Left ventricle myocardium inferior (tissue), 1 donor: Measurements from ENCODE around the gene SPINT3. TPM values are rescaled to one million over a fixed set of nuclear protein-coding genes. Genes with fewer than 3 reads are reported as not detected.

Source experiments
- DNase-seq: peaks from one replicate; pipeline ENCODE4 v3.0.0-alpha.2; 2020
- H3K27ac ChIP-seq: fragments of 200-600 bp; replicated peaks from 2 replicates; pipeline ENCODE4 v1.8.0; 2021
- H3K27me3 ChIP-seq: fragments of 200-600 bp; 2 replicates; pipeline ENCODE4 v1.8.0; 2021; ENCODE audit warnings: low read depth
- H3K36me3 ChIP-seq: fragments of 200-600 bp; 2 replicates; pipeline ENCODE4 v1.8.0; 2021
- H3K4me1 ChIP-seq: fragments of 200-600 bp; 2 replicates; pipeline ENCODE4 v1.8.0; 2021
- H3K4me3 ChIP-seq: fragments of 200-600 bp; 2 replicates; pipeline ENCODE4 v1.8.0; 2021; ENCODE audit warnings: mild to moderate bottlenecking, moderate library complexity
- H3K9me3 ChIP-seq: fragments of 200-600 bp; replicated peaks from 2 replicates; pipeline ENCODE4 v1.8.0; 2021
- CTCF ChIP-seq: fragments of 200-600 bp; IDR thresholded peaks from 2 replicates; pipeline ENCODE4 v1.8.0; 2021; ENCODE audit warnings: antibody characterized with exemption, mild to moderate bottlenecking, borderline replicate concordance
- intact Hi-C: fragments of 100-400 bp; cut with micrococcal nuclease; formaldehyde crosslinking; loops from one replicate; pipeline ENCODE4 v1.11.0; 2022
- total RNA-seq: library from RNA; stranded (reverse); fragmentation: NEBNext Ultra II Directional; extraction: Animal tissue kit (Norgen Biotek cat#: 25700); gene quantifications from one replicate; pipeline ENCODE4 v1.2.1, GENCODE V29; 2021
- donor health status: DM: no; HTN: yes; CAD: no; lungs with severe emphysema.

Gene SPINT3
- total RNA-seq, 1 donor from 2014 or later: not detected

- Histone ChIP-seq H3K36me3 (no peaks in the 10 kb centered on the region), H3K4me1 (no peaks in the 10 kb centered on the region), H3K4me3 (no peak overlapping the region), H3K27ac (no peak overlapping the region), H3K9me3 (no peaks in the 10 kb centered on the region), H3K27me3 (peaks cover 50% of the 10 kb centered on the region)
- TF ChIP-seq CTCF: no peak
- DNase-seq: no peak
- intact Hi-C loops: no loop called here
These were observed 6.3 kb downstream of the SPINT3 start for GRCh38 chr20:45509091-45509490.

- H3K36me3 ChIP-seq: no peaks in the 10 kb centered on the region
- no peak for DNase-seq
- intact Hi-C loops: no loop called here
- no peak overlapping the region for H3K4me3 ChIP-seq
- no peaks in the 10 kb centered on the region for H3K4me1 ChIP-seq
- no peak for TF ChIP-seq CTCF
- H3K9me3 ChIP-seq: no peaks in the 10 kb centered on the region
- H3K27me3 ChIP-seq: peaks cover 46% of the 10 kb centered on the region
- H3K27ac ChIP-seq: no peak overlapping the region
These were observed 7.1 kb downstream of the SPINT3 start for GRCh38 chr20:45508068-45508886.

DNA sequence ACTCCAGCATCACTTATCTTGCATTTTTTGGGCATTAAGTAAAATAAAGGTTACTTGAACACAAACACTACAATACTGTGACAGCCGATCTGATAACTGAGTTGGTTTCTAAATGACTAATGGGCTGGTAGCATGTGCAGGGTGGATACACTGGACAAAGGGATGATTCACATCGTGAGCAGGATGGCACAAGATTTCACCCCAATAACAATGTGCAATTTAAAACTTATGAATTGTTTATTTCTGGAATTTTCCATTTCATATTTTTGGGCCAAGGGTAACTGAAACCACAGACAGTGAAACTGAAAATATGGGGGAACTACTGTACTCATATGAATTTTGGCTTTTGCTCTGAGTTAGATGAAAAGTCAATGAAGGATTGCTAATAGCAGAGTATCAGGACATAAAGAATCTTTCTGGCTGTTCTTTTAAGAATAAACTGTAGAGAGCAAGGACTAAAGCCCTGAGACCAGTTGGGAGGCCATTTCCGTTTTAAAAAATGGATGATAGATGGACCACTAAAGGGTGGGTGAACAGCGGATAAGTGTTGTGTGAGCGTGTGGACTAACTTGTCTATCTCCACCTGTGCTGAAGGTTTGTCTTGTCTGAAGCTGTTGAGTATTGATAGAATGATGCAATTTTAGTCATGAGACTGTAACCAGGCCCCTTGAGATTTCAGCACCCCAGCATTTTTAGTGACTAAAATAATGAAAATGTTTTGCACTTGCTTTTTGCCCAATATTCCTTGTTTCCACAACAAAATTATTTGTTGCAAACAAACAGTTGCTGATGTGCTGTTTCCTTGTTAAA is 8.2 kb downstream of the SPINT3 start:
- TF ChIP-seq CTCF: no peak
- Histone ChIP-seq H3K27me3 (peaks cover 38% of the 10 kb centered on the region), H3K9me3 (no peaks in the 10 kb centered on the region), H3K27ac (no peak overlapping the region), H3K4me3 (no peak overlapping the region), H3K36me3 (no peaks in the 10 kb centered on the region), H3K4me1 (peaks cover 6% of the 10 kb centered on the region)
- DNase-seq: no peak
- intact Hi-C loops: no loop called here

DNA sequence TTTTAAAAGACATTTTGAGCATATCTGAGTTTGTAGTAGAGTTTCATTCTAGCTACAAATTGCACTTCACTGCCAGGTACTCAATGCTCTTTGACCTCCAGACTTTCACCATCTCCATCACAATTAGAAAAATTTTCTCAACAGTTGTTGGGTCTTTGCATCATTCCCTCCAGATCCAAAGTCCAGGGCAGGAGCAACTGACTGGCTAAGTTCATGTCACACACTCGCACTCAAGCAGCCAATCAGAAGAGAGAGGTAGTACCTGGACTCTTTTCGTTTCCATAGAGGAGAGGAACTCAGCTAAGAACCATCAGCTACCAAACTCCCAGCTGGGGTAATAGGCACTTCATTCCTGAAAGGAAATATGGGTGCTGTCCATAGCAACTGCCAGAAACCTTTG is 9.0 kb downstream of the SPINT3 start:
- Histone ChIP-seq H3K27ac (no peak overlapping the region), H3K9me3 (no peaks in the 10 kb centered on the region), H3K36me3 (no peaks in the 10 kb centered on the region), H3K4me3 (no peak overlapping the region), H3K4me1 (peaks cover 14% of the 10 kb centered on the region), H3K27me3 (peaks cover 30% of the 10 kb centered on the region)
- no peak for DNase-seq
- intact Hi-C loops: no loop called here
- no peak for TF ChIP-seq CTCF

DNA sequence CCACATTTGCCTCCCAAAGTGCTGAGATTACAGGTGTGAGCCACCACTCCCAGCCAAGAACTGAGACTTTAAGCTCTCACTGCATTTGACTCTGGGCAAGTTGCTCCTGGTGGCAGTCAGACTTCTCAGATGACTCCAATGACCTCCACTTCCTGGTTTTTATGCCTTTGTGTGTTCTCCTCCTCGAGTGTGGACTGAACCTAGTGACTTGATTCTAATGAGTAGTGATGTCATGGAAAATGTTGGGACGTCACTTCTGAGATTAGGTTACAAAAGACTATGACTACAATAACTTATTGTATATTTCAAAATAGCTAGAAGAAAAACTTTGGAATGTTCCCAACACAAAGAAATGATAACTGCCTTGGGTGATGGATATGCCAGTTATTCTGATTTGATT is 12.0 kb downstream of the SPINT3 start:
- no peaks in the 10 kb centered on the region for H3K36me3 ChIP-seq
- no peak overlapping the region for H3K27ac ChIP-seq
- no peak overlapping the region for H3K4me3 ChIP-seq
- H3K27me3 ChIP-seq: peaks cover 52% of the 10 kb centered on the region
- H3K9me3 ChIP-seq: no peaks in the 10 kb centered on the region
- no peak for TF ChIP-seq CTCF
- peaks cover 16% of the 10 kb centered on the region for H3K4me1 ChIP-seq
- no peak for DNase-seq
- intact Hi-C loops: no loop called here
